ENCODE data around the gene PARD3B. TPM values are rescaled to one million over a fixed set of nuclear protein-coding genes. Genes with fewer than 3 reads are reported as not detected.
A peak's percentile ranks its signal among the peaks of the same experiment; 100 is the strongest.

PARD3B gene
- polyA plus RNA-seq, 1 donor, result 37.4 TPM

DNA sequence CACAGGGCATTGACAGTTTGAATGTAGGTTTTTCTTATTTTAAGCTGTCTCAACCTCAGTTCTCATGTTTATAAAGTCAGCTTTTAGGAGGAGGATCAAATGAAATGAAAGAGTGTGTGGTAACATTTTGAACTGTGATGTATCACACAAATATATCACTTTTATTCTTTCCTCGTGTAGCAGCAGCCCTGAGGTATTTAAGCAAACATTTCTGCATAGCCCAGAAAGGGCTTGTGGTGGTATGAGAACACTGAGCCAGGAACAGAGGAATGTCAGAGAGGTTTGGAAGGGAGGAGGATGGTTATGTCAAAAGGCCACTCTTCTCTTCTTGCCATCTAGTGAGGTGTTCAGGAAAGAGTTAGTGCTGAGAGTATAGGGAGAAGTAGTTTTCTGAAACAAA, 150.2 kb downstream of the PARD3B start:
- no peak for DNase-seq

DNA sequence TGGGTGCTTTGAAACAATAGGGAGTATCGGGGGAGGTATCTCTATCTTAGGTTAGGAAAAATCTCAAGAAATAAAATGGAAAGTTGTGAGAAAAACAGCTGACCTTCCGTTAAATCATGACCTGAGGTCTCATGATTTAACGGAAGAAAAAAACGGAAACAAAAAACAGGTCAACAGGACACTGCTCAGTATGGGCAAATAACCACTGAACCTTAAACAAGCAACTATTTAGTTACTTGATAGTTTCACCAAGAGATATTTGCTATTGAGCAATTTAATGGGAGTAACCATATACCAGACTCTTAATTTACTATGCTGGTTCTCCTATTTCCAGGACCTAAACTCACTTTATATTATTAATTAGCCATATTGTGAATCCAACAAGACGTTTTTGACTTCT, 150.8 kb downstream of the PARD3B start:
- DNase-seq, result no peak

DNA sequence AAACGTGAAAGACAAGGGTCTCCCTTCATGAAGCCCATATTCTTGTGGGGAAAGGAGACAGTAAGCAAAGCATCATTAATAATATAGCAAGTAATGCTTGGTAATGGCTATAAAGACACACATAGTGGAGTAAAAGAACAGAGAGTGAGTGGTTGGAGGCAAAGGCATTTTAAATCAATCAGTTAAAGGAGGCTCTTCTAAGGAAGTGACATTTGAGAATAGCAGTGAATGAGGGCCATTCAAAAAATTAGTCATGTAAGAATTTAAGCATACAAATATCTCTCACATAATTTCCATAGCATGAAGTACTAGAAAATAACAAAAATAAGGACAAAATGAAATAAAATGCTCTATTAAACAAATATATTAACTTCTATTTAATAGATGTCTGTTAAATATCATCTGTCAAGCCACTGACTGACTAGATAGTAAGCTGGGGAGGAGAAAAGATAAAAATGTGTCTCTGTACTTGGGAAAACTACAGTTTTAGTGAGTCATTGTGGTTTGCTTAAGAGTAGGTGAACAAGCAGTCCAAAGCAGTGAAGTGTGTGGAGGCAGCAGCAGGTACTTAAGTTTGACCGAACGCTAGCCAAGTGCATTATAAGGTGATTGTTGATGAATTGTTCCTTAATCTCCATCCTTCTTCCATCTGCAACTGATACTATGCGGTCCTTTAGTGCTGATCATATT, 160.1 kb downstream of the PARD3B start:
- DNase-seq, result no peak

DNA sequence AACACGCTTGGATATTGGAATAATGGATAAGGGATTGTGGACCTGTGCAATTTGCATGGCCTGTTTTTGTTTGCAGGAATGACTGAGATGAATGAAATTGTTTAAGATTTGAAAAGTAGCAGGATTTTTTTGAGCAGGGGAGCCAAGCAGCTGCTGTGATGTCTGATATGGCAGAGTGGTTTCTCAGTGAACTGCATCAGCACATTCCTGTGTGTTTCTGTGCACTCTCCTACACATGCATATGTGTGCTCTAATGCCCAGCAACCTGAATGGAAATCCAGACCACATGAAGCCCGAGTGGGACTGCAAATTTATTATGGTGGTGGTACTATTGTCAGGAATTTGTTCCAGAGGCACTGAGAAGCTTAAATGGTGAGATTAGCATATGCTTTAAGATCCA, 161.7 kb downstream of the PARD3B start:
- peak; percentile 12 for DNase-seq

DNA sequence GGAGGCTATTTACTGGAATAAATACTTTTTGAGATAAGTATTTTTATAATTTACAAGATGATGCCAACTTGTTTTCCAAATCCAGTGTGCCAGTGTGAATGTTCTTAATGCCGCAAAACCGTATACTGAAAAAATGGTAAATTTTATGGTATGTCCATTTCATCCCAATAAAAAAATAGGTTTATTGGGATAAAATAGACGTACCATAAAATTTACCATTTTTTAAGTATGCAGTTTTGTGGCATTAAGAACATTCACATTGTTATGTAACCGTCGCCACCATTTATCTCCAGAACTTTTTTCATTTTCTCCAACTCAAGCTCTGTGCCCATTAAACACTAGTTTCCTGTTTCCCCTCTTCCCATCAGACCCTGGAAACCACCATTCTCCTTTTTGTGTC, 167.9 kb downstream of the PARD3B start:
- DNase-seq, result no peak

DNA sequence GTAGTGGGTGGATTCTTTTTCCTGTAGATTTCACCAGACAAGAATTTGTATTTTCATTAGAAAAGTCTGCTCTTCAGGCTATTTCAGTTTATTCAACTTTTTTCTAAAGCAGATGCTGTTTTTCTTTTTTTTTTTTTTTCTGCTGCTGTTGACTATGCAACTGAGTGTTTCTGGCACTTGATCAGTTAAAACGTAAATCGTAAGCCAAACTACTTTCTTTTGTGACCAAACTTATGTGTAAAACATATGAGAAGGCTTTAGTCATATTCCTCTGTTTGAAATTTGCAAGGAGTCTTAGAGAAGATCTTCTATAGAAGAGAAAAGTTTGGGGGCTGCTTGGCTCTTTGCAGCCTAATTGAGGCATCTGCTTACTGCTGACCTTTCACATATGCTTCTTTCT, 170.1 kb downstream of the PARD3B start:
- DNase-seq, result no peak

DNA sequence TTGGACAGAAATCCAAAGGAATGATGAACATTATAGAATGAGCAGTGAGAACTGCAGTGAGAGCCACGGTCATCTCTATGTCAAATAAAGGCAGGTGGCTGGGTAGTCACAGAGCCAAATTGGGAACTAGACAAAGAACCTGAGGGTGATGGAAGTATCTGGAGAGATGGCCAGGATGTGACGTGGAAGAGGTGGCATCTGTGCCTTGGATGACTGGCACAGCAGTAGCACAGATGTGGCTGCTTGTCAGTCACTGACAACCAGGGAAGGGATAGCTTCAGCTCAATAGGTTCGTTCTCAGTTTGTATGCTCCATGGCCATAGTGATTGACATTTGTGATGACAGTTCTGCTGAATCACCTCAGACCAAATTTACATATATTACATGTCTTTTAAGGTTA, 172.3 kb downstream of the PARD3B start:
- no peak for DNase-seq

DNA sequence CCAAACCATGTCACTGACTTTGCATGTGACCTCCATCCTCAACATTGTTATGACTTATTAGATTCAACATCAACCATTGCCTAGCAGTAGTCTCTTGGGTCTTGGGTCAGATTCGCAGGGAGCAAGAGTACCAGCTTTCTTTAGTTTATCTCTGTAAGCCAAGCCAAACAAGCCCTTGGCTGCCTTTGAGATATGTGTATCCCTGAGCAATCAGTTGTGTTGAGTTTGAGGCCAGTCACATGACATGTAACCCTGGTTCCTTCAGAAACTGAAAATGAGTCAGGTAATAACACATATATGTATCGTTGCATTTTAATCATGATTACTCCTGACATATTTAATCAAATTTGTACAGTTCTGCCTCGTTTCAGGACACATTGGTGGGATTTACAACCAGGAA, 173.3 kb downstream of the PARD3B start:
- no peak for DNase-seq

DNA sequence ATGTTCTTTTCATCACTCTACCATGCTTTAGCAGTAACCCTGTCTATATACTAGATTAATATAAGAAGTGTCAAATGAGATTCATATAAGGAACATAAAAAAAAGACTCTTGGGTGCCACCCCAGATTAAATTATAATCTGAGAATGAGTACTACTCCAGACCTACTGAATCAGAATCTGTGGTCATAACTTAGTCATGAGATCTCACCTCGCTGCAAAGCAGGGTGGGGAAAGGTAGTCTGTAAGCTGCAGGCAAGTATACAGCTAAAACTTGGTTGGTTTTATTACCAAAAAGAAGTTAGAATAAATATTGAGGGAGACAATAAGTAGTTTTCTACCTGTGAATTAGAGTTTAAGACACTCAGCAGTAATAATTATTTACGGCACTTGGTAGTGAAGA, 175.6 kb downstream of the PARD3B start:
- DNase-seq, result no peak

DNA sequence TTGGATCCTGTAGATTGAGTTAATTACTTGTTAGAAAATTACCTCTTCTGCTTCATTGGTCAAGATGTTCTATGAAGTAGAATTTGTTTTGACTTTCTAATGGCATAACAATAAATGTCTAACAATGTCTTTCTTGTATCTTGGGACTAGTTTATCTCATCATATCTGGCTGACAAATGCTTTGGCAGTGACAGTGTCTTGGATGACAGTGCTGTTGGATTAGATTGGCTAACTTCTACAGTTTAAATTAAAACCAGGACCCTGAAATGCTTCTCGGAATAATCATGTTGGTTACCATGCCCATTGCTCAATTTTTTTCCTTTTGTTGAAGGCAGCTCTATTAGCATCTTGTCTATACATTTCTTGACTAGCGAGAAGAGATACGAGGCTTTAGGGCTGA, 176.9 kb downstream of the PARD3B start:
- no peak for DNase-seq

DNA sequence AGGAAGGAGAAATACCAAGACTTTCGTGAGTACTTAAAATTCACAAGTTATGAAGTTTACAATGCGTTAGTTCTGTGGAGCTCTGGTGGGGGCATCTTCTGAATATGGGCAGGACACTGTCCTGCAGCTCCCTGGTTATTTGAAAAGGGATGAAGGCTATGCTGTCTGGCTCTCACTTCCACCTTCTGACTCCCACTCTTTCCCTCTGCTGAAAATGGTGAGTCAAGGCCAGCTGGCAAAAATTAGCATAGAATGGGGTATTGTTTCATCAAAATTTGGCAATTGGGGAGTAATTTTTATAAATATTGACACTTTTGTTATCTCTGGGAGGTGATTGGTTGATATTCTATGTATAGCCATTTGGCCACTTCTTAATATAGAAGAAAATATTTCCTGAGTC, 177.4 kb downstream of the PARD3B start:
- no peak for DNase-seq

DNA sequence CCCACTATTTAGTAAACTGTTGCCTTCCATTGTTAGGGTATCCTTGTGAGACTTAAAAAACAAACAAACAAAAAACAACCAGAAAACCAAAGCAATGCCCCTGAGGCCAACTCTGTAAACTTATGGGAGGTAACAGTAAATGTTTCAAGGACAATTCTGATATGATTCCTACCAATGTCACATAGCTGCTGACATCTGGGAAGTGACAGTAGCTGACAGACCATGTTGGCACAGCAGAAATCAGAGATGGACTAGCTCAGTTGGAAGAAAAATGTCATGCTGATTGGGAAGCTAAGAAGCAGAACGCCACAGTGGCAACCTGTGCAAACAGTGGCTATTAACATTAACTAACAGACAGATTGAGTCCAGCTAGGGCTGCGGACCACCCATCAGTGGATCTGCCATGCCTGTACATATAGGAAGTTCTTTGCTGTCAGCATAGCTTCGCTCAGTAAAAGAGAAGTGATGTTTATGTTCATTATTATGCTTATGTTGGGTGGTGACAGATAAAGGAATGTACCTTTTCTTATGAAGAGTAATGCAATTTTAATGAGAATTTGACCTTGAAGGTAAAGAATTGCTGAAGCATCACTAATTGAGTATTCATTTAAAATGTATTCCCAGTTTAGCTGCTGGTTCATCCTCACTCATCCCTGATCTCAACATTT, 180.6 kb downstream of the PARD3B start:
- no peak for DNase-seq

DNA sequence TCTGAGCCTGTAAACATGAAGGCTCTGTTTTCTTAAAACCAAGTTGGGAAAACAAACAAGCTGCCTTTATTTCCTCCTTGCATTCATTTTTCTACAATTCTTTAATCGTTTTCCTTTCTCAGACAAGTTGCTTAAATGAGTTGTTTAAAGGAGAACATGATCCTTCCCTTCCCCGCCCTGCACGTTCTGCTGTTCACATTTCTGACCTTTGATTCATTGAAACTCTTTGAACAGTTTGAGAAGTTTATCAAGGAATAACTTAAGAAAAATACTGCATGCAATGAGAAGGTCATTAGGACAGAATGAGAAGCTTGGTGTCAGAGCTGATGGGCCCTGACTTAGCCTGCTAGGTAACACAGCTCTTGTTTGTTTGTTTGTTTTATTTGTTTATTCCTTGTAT, 181.6 kb downstream of the PARD3B start:
- no peak for DNase-seq

DNA sequence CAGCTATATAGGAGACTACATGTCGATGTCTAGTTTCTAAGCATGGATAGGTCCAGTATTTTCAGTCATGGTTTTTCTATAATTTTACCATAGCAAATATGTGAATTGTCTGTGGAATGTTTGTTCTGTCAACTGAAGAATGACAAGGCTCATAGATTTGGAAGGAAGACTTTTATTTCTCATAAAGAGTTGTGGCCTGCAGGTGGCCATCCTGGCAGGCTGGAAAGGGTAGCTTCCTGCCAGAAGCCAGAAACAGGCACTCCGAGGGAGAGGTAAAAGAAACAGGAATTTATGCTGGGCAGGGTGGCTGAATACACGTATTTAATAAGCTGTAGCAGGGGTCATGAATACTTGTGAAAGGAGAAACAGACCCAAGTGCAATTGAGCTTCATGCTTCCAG, 182.1 kb downstream of the PARD3B start:
- no peak for DNase-seq

DNA sequence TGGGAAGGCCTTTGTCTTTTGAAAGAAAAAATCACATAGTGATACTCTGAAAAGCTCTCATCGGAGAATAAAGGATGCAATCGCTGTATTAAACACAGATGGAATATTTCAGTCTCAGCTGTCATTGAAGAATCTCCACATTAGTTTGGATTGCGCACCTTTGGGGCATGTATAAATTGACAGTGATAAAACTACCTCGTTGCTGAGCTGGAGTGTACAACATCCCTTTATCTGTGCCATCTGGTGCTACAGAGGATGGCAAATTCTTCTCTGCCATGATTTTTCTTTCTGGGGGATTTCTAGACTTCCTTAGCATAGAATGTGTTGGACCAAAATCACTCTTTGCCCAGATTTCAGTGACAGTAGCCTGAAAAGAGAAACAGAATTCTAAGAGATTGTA, 185.3 kb downstream of the PARD3B start:
- DNase-seq, result no peak

DNA sequence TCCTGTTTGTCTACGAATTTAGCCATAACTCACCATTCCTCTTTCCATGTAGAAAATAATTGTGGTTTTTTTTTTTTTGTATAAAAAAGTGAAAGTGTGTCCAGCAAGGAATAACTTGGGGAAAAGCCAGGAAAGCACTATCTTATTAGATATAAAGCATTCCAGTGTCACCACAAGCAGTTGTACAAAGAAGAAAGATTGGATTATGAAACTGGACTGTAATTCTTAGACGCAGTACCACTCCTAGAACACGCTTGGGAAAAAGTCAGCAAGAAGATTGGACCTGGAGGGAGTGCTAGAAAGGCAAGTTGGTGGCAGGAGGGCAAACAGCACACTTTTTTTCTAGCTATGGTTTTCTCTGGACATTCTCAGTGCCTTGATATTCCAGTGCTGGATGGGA, 186.7 kb downstream of the PARD3B start:
- DNase-seq, result no peak

DNA sequence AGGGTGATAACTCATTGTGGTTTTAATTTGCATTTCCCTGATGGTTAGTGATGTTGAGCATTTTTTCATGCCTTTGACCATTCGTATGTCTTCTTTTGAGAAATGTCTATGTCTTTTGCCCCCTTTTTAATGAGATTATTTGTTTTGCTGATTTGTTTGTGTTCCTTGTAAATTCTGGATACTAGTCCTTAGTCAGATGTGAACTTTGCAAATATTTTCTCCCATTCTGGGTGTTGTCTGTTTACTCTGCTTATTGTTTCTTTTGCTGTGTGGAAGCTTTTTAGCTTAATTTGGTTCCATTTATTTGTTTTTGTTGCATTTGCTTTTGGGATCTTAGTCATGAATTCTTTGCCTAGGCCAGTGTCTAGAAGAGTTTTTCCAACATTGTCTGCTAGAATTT, 192.0 kb downstream of the PARD3B start:
- DNase-seq, result no peak

DNA sequence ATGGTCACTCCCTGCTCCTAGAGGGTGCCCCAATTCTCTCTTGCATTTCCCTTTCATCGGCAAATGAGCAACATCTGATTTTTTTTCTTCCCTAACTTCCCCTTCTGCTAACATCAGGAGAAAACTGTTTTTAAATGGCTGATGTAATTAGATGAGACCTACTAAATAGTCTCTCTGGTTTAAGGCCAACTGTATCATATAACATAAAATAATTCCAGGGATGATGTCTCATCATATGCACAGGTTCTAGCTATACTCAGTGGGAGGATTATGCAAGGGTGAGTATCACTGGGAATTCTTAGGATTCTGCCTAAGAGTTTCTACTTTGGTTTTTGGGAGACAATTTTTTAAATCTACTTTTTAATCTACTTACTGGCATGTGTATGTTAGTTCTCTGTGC, 193.4 kb downstream of the PARD3B start:
- no peak for DNase-seq

DNA sequence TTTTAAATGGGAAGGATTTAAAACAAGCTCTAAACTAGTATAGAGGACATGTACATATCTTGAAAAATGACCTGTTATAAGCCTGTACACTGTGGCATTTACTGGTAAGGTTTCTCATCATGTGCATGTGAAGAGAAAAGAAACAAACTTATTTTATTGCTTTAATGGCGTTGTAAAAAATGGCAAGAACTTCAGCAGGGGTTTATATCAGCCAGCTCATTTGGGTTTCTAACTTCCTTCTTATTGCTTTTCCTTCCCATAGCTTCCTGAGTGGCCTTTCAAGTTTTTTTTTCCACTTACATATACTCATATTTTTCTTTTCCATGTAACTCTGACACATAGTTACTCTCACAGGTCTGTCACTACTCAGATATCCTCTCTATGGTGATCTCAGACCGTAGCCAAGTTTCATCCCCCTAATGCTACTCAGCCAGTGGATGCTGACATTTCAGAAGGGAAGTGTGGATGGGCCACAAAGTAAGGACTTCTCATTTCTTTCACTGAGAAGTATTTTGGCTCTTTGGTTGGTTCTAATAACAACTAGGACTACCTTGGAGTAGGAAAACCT, 198.2 kb downstream of the PARD3B start:
- DNase-seq, result no peak

DNA sequence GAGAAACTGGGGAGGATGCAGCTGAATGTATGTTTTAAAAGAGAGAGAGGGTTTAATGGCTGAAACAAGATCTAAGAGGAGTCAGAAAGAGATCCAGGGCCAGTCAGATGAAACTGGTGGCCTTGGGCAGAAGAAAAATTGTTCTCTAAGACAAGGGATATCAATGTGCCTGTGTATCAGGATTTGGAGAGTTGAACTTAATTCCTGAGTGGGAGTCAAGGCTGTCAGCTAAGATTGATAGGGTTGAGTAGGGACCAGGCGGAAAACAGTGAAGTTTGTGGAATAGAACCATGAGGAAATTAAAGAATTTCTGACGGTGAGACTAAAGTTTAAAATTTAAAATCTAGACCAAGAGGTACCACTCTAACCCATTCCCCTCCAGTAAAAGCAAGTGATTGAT, 199.2 kb downstream of the PARD3B start:
- DNase-seq, result peak; percentile 28

DNA sequence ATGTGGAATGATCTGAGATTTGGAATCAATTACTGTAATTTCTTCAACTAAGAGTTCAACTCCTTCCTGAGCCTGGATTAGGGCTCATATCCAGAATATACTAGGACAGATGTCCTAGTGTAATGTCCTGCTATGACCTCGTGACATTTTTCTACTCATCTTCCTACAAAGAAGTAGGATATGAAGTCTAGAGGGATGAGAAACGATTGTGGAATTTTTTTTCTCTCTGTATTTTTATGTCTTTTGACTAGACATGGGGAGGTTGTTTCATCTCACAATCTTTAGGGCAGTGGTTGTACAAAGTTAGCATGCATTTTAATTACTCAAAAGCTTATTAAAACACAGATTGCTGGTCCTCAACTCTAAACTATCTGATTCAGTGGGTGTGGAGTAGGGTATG, 203.0 kb downstream of the PARD3B start:
- no peak for DNase-seq

DNA sequence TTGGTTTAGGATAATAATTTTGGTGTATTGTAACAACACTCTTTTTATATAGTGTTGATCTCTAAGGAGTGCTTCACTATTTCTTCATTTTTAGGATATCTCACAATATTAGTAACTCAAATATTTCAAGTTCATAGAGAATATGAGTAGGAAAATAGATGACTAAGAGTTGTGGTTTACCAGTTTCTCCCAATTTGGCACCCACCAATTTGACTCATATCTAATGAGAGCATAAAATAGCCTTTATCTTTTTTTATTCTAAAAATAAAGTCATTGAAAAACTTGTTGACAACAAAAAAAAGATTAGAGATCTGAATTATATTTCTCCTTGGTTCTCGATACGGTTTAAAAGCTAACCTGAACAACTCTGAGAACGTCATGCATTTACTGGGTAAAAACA, 204.0 kb downstream of the PARD3B start:
- no peak for DNase-seq

DNA sequence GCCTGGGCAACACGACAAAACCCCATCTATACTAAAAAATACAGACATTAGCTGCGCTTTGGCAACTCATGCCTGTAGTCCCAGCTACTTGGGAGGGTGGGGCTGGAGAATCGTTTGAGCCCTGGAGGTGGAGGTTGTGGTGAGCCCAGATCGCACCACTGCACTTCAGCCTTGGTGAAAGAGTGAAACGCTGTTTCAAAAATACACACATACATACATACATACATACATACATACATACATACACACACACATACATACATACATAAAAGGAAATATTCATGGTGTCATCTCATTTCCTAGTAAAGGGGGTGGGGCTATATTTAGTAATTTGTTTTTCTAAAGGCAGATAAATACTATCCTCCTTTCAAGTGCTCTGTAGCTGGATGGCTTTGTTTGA, 205.1 kb downstream of the PARD3B start:
- no peak for DNase-seq

DNA sequence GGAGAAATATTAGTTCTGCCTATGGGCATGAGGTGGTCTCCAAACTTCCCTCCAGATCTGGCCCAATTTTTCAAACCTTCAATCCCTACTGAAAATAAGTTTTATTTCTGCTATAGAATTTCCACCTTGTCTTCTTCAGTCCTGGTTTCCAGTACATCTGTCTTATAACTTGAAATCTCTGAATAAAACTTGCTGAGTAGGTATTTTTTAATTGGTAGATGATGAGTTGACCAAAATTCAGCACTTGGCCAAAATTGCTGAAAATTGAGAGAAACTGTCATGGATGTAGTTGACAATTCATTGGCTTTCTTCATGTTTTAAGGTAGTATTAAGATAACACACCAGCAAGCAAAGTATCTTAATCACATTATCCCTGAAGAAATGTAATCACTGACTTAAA, 206.2 kb downstream of the PARD3B start:
- no peak for DNase-seq

Measured in left kidney (tissue), 2 donors.